ENCODE results near the gene LPP.
"Not testable (repeated sequence)": the region's sequence is repeated elsewhere in the genome, so short reads cannot be mapped to it uniquely, and the experiment has no call there.

The LPP gene, protein sequence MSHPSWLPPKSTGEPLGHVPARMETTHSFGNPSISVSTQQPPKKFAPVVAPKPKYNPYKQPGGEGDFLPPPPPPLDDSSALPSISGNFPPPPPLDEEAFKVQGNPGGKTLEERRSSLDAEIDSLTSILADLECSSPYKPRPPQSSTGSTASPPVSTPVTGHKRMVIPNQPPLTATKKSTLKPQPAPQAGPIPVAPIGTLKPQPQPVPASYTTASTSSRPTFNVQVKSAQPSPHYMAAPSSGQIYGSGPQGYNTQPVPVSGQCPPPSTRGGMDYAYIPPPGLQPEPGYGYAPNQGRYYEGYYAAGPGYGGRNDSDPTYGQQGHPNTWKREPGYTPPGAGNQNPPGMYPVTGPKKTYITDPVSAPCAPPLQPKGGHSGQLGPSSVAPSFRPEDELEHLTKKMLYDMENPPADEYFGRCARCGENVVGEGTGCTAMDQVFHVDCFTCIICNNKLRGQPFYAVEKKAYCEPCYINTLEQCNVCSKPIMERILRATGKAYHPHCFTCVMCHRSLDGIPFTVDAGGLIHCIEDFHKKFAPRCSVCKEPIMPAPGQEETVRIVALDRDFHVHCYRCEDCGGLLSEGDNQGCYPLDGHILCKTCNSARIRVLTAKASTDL

DNA sequence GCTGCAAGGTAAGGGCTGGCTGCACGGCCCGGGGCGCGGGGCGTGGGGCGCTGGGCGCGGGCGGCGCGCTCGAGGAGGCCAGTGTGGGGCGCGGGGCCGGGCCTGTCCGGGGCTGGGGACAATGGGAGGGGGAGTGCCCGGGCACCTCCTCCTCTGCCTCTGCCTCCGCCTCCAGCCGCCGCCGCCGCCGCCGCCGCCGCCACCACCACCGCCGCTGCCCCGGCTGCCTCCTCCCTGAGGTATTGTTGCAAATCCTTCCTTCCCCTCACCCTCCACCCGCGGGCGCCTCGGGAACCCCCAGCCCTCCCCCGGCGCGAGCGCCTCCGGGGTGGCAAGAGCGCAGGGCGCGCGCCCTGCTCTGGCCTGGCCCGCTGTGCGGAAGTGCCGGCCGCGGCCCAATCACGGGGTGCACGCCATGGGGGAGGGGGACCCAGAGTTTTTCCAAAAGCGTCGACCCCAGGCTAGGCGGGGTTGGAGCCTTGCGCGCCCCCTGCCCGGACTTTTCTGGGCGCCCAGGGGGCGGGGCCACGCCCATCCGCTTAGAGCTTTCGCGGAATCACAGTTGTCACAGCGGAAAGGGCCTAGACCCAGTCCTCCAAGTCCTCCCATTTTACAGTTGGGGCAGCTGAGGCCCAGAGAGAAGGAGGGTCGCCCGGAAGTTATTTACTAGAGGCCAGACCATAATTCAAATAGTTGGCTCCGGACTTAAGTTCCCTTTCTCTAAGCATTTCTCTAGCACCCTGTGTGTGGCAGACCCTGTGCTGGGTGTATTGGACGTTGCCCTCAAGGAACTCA, at the start of gene LPP:
TSS of gene LPP (plus strand) at position 144 of the 795 bp plus-strand sequence. CDS start 251,964 bp downstream, outside the sequence.
- DNase-seq (ENCODE audit: low spot score) (peak; percentile 75), FAIRE-seq (no peak)

DNA sequence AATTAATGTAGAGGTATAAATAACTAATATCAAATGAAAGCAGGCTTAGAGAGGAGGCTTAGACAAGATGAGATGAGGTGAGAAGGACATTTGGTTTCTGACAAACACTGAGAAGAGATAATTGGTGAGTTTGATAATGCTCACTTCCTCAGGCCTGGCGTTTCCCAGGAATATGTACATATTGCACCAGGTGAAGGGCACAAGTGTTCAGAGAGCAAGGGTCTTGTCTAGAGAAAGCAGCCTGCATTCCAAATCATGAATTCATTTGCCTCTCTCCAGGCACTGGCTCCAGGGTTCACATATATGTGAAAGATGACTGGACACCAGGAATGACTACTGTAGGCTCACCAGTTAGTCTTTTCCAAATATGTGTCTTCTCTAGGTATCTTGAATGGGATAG, 48.0 kb upstream of the LPP start:
- DNase-seq (ENCODE audit: low spot score) (no peak), FAIRE-seq (no peak)

DNA sequence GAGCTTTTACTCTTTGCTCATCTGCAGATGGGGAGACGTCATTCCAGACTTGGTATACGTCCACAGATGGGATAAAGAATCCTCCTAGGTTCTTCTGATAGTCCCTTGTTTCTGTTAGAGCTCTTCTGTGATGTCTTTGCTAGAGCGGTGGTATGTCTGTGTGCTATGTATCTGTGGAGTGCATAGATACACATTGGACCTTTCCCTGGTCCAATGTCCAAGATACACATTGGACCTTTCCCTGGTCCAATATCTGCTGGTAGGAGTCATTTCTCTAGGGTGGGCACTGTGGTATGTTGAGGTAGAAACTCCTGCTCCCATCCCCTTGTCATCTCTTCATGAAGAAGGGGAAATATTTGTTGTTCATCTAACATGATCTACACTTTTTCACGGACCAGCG, 47.5 kb upstream of the LPP start:
- no peak for DNase-seq (ENCODE audit: low spot score)
- no peak for FAIRE-seq

DNA sequence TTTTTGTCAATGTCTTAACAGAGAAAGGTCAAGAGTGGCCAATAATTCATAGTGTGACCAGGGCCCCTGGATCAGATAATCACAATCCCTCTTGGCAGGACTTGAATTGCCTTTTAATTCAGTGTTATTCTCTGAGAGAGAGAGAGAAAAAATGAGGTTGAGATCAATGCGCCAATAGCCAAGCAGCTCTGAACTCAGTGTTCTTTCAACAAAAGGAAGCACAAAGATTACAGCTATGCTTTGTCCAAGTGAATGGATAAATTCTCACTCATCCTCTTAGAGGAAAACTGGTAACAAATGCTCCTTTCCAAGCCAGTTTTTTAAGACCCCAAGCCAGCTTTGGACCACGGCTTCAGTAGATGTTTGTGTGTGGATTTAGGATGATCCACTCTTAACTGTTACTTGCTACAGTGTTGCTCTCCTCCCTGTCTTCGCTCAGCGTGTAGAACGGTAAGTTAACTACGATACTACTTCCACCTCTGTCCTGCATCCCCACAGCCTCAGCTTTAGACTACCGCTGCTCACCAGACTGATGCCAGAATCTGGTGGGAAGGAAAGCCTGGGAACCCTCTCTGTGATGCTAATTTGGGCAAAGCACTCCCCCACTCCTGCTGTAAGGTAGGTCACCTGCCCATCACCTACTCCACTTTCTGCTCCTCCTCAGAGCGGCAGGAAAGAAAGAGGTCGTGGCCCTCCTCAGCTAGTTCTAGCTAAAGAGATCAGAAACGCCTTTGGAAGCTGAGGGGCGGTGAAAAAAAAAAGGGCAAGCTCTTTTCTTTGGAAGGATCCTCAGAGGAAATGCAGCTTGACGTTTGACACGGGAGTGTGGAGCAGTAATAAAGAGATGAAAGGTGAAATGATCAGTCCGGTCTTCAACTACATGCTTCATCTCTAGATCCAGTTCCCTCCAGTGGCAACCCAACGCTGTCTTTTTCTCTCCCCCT, 46.8 kb upstream of the LPP start:
- FAIRE-seq (no peak), DNase-seq (ENCODE audit: low spot score) (no peak)

DNA sequence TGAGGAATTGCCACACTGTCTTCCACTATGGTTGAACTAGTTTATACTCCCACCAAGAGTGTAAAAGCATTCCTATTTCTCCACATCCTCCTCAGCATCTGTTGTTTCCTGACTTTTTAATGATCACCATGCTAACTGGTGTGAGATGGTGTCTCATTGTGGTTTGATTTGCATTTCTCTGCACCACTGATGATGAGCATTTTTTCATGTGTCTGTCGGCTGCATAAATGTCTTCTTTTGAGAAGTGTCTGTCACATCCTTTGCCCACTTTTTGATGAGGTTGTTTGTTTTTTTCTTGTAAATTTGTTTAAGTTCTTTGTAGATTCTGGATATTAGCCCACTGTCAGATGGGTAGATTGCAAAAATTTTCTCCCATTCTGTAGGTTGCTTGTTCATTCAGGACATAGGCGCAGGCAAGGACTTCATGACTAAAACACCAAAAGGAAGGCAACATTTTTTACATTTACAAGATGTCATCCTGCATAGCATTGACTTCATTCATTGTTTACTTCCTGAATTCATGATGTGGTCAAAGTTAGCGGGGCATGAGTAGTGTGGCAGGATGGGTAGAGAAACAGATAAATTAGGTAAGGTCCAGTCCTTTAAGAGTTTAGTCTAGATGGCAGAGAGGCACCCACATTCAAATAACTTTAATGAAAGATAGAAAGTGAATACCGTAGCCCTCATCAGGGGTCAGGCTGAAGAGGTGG, 45.1 kb upstream of the LPP start:
- no peak for FAIRE-seq
- DNase-seq (ENCODE audit: low spot score) = no peak

DNA sequence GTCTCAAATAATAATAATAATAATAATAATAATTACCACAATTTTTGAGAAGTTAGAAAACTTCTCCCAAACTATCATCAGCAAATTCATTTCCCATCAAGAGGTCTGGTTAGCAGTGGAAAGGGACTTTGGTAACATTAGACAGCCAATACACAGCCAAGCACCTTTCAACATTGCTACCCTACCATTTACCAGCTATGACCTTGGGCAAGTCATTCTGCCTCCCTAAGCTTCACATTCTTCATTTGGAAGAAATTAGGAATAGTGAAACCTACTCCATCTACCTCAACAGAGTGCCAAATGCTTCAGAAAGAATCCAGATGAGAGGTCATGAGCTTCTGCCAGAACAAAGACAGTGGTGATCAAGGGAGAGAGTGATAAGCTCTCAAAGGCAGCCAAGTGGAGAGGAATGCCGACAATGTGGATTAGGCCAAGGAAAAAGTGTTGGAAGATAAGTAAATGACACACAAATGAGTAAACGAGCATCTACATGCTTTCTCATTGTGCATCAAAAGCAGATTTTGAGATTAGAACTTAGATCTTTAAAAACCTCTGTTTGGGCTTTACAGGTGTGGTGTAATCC, 42.9 kb upstream of the LPP start:
- FAIRE-seq = no peak
- peak; percentile 40 for DNase-seq (ENCODE audit: low spot score)

DNA sequence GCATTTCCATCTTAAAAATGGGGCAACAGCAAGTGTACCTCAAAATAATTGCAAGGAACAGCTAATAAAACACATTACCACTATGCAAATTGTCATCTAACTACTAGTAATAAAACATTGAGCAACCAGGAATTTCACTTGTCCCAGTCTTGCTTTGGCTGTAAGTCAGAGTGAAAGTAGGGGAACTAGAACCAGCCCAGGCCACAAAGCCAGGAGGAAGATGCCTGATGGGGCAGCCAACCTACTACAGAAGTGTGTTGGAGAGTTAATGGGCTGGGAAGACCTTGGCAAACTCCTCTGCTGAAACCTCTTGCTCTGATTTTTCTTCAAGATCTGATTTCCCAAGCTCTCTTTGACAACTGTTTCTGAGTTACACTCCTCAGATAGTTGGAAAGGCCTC, 40.2 kb upstream of the LPP start:
- FAIRE-seq (no peak), DNase-seq (ENCODE audit: low spot score) (no peak)

DNA sequence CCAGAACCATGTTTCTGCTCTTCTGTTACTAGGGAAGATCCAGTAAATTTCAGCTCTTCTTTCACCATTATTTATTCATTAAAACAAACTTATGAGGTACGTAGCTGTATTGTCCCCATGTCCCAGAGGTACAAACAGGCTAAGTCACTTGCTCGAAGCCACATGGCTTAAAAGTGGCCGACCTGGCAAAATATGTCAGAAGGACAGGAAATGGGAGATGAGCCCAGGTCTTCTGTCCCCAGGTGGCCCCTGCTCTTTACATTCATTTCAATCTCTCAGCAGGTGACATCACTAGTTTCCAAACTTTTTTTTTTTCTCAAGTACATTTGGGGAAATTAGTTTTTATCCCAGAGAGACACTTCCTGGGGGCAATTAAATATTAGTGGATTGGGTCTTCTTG, 34.1 kb upstream of the LPP start:
- DNase-seq (ENCODE audit: low spot score) (no peak), FAIRE-seq (no peak)

DNA sequence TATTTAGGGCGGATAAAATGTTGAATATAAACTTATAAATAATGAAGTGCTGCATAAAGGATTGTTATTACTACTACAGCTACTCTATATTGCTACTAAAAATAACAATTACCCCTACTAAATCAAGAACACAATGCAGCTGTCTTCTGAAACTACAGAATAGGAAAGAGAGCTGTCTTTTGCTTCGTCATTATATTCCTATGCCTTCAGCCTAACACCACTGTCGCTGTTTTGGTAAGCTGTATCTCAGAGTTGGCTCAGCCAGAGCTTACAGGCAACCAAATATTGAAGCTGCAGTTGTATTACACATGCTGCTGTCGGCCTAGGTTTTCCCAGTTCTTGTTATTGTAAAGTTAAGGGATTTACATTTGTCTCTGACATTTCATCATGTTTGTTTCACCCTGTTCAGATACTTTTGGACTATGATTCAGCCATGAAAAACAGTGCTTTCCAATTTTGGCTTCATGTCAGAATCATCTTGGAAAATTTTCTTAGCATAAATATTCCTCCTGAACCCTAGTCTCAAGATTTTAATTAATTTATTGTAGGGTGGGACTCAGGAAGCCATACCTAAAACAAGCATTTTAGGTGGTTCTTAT, 31.3 kb upstream of the LPP start:
- FAIRE-seq (no peak), DNase-seq (ENCODE audit: low spot score) (no peak)

DNA sequence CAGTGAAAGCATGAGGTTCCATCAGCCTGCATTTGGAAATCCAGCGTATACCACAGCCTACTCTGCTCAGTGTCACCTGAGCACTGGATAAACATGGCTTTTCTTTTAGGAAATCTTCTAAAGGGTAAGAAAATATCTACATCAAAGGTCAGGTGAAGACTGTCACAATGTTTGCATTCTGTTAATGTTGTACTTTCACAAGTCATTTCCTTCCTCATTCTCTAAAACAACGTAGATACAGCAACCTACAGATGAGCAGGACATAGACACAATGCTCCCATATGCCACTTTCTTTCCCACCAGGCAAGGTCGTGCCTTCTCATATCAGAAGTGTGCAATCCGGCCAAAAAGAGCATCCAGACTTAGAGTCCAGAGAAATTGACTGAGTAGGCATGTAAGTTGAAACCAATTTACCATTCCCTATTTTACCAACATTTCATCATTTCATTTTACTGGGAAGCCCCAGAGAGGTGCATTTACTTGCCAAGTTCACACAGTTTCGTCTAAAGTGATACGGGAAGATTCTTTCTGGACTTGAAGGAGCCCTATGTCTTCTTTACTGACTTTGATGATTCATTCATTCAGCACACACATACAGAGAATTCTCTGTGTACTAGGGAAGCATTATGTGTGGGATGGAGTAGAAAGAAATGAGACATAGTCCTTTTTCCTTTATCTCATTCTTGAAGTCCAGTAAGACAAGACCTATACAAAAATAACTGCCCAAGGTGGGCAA, 30.6 kb upstream of the LPP start:
- DNase-seq (ENCODE audit: low spot score) = no peak
- no peak for FAIRE-seq

DNA sequence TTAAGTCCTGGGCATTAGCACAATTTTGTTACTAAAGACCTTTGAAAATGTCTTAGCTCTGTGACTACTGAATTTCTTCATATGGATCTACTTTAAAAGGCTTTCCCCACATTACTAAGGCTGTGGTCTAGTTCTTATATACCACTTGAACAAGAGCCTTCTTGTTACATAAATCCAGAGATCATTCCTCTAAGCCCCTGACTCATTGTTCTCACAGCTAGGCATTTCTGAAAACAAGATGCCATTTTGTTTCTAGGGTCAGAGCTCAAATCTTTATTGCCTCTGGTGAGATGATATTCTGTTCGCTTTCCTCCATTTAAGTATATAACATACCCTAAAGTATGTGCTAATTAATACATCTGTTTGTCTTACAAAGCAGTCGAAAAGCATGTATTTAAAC, 29.8 kb upstream of the LPP start:
- FAIRE-seq = no peak
- DNase-seq (ENCODE audit: low spot score) = no peak

DNA sequence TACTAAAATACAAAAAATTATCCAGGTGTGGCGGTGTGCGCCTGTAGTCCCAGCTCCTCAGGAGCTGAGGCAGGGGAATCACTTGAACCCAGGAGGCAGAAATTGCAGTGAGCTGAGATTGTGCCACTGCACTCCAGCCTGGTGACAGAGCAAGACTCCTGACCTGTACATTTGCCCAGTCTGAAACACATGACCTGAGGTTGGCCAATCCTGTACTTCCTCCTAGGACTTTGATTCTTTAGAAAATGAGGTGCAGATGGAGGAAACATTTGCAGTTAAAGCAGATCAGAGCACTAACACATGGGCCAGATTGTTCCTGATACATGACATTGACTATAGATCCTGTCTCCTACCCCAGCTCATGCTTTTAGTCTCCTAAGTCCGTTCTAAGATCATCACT, 28.9 kb upstream of the LPP start:
- DNase-seq (ENCODE audit: low spot score) (no peak), FAIRE-seq (no peak)

DNA sequence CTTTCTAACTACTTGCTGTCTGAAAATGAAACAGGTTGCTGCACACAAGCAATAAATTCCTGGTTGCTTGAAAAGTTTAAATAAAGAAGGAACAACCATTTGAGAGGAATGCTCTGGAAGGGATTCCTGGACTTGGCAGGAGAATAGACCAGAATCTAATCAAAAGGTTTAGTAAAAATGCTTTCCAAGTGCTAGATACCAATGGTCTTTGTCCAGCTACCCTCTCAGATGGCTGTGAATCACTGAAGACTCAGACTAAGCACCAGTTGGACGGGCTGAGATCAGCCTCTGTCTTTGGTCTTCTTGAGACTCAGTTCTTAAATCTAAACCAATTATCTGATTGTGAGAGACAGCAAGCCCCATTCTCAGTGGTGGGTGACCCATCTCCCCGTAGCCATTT, 27.7 kb upstream of the LPP start:
- FAIRE-seq (no peak), DNase-seq (ENCODE audit: low spot score) (no peak)

DNA sequence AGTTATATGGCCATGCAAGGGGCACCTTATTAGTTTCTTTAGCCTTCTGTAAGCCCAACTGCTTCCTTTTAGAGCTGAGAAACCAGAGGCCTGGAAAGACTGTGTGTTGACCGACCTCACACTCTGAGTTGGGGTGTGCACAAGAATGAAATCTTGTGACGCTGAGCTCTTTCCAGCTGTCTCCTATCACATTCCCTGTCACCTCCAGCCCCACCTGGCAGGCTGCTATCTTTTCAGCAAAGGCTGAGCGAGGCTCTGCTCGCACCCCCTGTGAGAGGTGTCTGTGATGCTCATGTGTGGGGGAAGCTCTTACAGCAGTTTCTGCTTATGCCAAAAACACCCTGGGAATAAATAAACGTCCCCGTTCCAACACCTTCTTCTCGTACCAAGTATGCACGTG, 27.0 kb upstream of the LPP start:
- FAIRE-seq = no peak

DNA sequence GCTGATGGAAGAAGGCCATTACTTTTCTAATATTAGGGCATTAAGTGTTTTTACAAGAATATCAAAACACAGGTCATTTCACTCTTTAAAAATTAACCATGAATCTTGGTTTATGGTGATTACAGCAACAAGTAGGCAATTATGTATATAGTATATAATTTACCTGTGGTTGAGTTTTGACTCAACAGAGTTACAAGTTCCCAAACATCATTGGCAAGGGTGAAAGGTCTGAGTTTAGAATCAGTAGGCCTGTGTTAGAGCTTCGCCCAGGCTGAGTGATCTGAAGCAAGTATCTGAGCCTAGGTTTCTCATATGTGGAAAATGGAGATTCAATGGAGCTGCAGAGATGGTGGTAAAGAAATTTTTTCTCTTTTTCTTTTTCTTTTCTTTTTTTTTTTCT, 25.1 kb upstream of the LPP start:
- DNase-seq (ENCODE audit: low spot score) (no peak), FAIRE-seq (peak; percentile 14)

More for the DNA sequence above, 27.0 kb upstream of the LPP start:
- DNase-seq (ENCODE audit: low spot score) = no peak

DNA sequence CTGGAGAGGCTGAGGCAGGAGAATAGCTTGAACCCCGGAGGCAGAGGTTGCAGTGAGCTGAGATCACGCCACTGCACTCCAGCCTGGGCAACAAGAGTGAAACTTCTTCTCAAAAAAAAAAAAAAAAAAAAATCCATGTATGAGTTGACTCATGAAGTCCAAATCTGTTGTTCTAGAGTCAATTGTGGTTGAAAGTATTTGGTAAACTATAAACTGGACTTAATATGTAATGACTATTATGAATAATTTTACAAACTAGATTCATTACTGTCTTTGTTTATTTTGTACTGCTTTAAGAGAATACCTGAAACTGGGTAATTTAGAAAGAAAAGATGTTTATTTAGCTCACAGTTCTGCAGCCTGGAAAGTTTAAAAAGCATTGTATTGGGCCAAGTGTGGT, 22.9 kb upstream of the LPP start:
- DNase-seq (ENCODE audit: low spot score) = not testable (repeated sequence)
- FAIRE-seq = peak; percentile 60

DNA sequence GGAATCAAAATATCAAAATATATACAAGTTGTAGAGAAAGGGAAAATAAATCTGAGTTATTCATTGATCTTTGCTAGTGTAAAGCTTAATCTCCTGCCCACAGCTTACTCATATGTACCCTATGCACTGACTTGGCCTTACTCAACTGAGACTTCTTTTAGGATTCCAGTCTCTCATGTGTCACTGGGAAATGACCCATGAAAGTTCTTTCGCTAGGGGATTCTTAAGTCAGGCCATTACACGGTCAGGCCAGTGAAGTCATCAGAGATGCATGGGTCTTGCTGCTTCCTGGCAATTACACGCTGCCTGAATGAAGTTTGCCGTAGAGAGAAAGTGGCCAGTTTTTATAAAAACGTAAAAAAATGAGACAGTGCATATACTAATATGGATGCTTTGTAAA, 20.7 kb upstream of the LPP start:
- FAIRE-seq = peak; percentile 99
- DNase-seq (ENCODE audit: low spot score) = peak; percentile 99

DNA sequence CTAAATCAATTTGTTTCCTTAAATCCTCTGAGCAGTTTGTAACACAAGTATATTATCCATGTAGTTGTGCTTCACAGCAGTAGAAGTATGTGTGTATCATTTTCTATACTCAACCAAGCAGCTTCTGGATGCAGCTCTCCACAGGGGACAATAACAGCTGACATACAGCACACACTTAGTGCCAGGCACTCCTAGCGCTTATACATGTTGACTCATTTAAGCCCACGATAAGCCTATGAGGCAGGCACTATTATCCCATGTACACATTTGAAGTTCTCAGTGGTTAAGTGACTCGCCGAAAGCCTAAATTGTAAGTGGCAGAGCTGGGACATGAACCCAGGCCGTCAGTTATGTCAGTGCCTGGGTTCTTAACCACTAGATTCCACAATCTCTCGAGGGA, 20.3 kb upstream of the LPP start:
- no peak for FAIRE-seq

DNA sequence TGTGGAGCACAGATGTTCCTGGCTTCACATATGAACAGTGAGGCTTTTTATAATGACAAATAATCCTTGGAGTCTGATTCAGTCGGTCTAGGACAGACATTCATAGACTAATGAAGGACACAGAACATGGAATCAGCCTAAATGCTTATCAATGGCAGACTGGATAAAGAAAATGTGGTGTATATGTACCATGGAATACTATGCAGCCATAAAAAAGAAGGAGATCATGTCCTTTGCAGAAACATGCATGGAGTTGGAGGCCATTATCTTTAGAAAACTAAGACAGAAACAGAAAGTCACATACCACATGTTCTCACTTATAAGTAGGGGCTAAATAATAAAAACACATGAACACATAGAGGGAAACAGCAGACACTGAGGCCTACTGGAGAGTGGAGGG, 19.9 kb upstream of the LPP start:
- no peak for FAIRE-seq

More for the DNA sequence above, 20.3 kb upstream of the LPP start:
- DNase-seq (ENCODE audit: low spot score) = peak; percentile 79

More for the DNA sequence above, 19.9 kb upstream of the LPP start:
- DNase-seq (ENCODE audit: low spot score) = no peak

Measured in RCC 7860 (cell line).